ENCODE data around the gene OVAAL.

The OVAAL gene

GRCh38 chr1:180524915-180525714 is 33.6 kb upstream of the OVAAL start:
- Histone ChIP-seq H3K4me3 (ENCODE audit: insufficient read depth, low read length, poor library complexity, severe bottlenecking) (no peak overlapping the region), H4K20me1 (ENCODE audit: low read depth, low read length) (no peaks in the 10 kb centered on the region), H3K36me3 (ENCODE audit: low read length) (no peaks in the 10 kb centered on the region), H3K9me3 (ENCODE audit: insufficient read depth, low read length) (no peaks in the 10 kb centered on the region), H3K27me3 (ENCODE audit: low read length) (no peaks in the 10 kb centered on the region), H3K27ac (ENCODE audit: low read depth, low read length) (no peak overlapping the region), H2AFZ (ENCODE audit: low read depth, low read length, severe bottlenecking) (peak overlapping the region; percentile 56), H3K79me2 (ENCODE audit: insufficient read depth, low read length) (no peaks in the 10 kb centered on the region), H3K9ac (ENCODE audit: low read length) (no peak overlapping the region), H3F3A (ENCODE audit: insufficient read depth) (no peaks in the 10 kb centered on the region), H3K9me2 (replicated peaks; ENCODE audit: insufficient read depth, low read length) (no peaks in the 10 kb centered on the region), H3K4me2 (ENCODE audit: low read depth, low read length, poor library complexity, severe bottlenecking) (peak overlapping the region; percentile 28)
- TF ChIP-seq CTCF (IDR thresholded peaks at IDR 0.05; ENCODE audit: insufficient read depth, low read length, poor library complexity, severe bottlenecking) (no peak), EZH2phosphoT487 (conservative IDR thresholded peaks at IDR 0.05; ENCODE audit: low read length) (no peak)

- H3K4me2 ChIP-seq (ENCODE audit: low read depth, low read length, poor library complexity, severe bottlenecking) = peak overlapping the region; percentile 28
- H3K9me2 ChIP-seq (replicated peaks; ENCODE audit: insufficient read depth, low read length) = no peaks in the 10 kb centered on the region
- no peak for TF ChIP-seq CTCF (IDR thresholded peaks at IDR 0.05; ENCODE audit: insufficient read depth, low read length, poor library complexity, severe bottlenecking)
- TF ChIP-seq EZH2phosphoT487 (conservative IDR thresholded peaks at IDR 0.05; ENCODE audit: low read length) = no peak
- H3F3A ChIP-seq (ENCODE audit: insufficient read depth) = no peaks in the 10 kb centered on the region
- no peak overlapping the region for H3K9ac ChIP-seq (ENCODE audit: low read length)
- no peaks in the 10 kb centered on the region for H3K36me3 ChIP-seq (ENCODE audit: low read length)
- no peaks in the 10 kb centered on the region for H3K27me3 ChIP-seq (ENCODE audit: low read length)
- no peak overlapping the region for H3K4me3 ChIP-seq (ENCODE audit: insufficient read depth, low read length, poor library complexity, severe bottlenecking)
- H3K27ac ChIP-seq (ENCODE audit: low read depth, low read length) = no peak overlapping the region
- H4K20me1 ChIP-seq (ENCODE audit: low read depth, low read length) = no peaks in the 10 kb centered on the region
- H2AFZ ChIP-seq (ENCODE audit: low read depth, low read length, severe bottlenecking) = peak overlapping the region; percentile 56
- no peaks in the 10 kb centered on the region for H3K79me2 ChIP-seq (ENCODE audit: insufficient read depth, low read length)
- H3K9me3 ChIP-seq (ENCODE audit: insufficient read depth, low read length) = no peaks in the 10 kb centered on the region
Measured at GRCh38 chr1:180525715-180526039, 33.1 kb upstream of the OVAAL start.

GRCh38 chr1:180527101-180527669 is 31.6 kb upstream of the OVAAL start:
- no peak overlapping the region for H3K27ac ChIP-seq (ENCODE audit: low read depth, low read length)
- no peaks in the 10 kb centered on the region for H4K20me1 ChIP-seq (ENCODE audit: low read depth, low read length)
- no peaks in the 10 kb centered on the region for H3K79me2 ChIP-seq (ENCODE audit: insufficient read depth, low read length)
- no peak overlapping the region for H3K9ac ChIP-seq (ENCODE audit: low read length)
- no peak overlapping the region for H3K4me2 ChIP-seq (ENCODE audit: low read depth, low read length, poor library complexity, severe bottlenecking)
- H3K4me3 ChIP-seq (ENCODE audit: insufficient read depth, low read length, poor library complexity, severe bottlenecking) = no peak overlapping the region
- TF ChIP-seq EZH2phosphoT487 (conservative IDR thresholded peaks at IDR 0.05; ENCODE audit: low read length) (no peak), CTCF (IDR thresholded peaks at IDR 0.05; ENCODE audit: insufficient read depth, low read length, poor library complexity, severe bottlenecking) (no peak)
- H3F3A ChIP-seq (ENCODE audit: insufficient read depth) = no peaks in the 10 kb centered on the region
- no peaks in the 10 kb centered on the region for H3K36me3 ChIP-seq (ENCODE audit: low read length)
- no peaks in the 10 kb centered on the region for H3K9me3 ChIP-seq (ENCODE audit: insufficient read depth, low read length)
- H3K9me2 ChIP-seq (replicated peaks; ENCODE audit: insufficient read depth, low read length) = no peaks in the 10 kb centered on the region
- H2AFZ ChIP-seq (ENCODE audit: low read depth, low read length, severe bottlenecking) = no peak overlapping the region
- no peaks in the 10 kb centered on the region for H3K27me3 ChIP-seq (ENCODE audit: low read length)

Measured in SU-DHL-6 (cell line).